GM12864 (cell line): ENCODE measurements around the gene DDX60.

Experiments
- DNase-seq: peaks from one replicate; pipeline ENCODE4 v3.0.0-alpha.2; 2011; ENCODE audit warnings: low read depth
- H3K4me3 ChIP-seq: 2 replicates; pipeline ENCODE4 v1.5.1; 2011; ENCODE audit warnings: mild to moderate bottlenecking, low read depth, low read length, control low read depth
- CTCF ChIP-seq: IDR thresholded peaks from 2 replicates; pipeline ENCODE4 v1.5.1; 2011; ENCODE audit warnings: low read depth, mild to moderate bottlenecking, moderate library complexity, low read length, control low read depth, inconsistent platforms; ENCODE audit errors: missing control alignments

DDX60 gene

GRCh38 chr4:168272488-168272887 lies 46.1 kb downstream of the DDX60 start:
- no peak overlapping the region for H3K4me3 ChIP-seq
- no peak for TF ChIP-seq CTCF
- DNase-seq: no peak

DNA sequence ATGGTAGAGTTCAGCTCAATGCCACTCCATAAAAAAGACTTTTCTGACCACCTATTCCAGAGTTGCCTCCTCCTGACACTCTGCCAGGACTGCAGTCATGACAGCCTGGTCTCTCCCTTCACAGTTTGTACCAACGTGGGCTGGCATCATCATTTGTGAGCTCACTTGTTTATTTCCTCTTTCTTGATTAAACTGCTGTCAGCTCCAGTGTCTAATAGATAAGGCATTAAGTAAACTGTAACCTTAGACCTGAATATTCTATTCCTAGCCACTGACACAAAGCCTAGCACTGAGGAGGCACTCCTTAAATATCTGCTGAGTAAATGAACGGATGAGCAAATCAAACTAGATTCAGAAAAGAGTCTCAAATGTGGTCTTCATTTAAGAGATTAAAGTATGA lies 48.7 kb downstream of the DDX60 start:
- TF ChIP-seq CTCF: no peak
- no peak overlapping the region for H3K4me3 ChIP-seq
- no peak for DNase-seq

DNA sequence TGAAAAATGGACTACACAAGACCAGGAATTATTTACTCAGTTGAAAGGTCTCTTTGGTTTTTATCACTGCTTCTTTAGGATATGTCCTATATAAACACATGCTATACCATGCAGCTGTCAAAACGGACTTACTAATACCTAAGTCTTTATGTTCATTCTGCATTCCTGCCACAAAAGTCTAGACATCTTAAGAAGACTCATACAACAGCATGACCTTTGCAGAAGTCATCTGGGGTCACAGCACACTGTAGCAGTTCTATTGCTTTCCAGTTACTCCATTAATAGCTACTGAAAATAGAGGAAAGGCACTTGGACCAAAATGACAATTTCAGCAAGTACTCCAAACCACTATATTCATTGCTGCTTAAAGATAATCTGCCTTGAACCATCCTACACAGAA lies 53.2 kb downstream of the DDX60 start:
- TF ChIP-seq CTCF: no peak
- no peak for DNase-seq
- H3K4me3 ChIP-seq: no peak overlapping the region

DNA sequence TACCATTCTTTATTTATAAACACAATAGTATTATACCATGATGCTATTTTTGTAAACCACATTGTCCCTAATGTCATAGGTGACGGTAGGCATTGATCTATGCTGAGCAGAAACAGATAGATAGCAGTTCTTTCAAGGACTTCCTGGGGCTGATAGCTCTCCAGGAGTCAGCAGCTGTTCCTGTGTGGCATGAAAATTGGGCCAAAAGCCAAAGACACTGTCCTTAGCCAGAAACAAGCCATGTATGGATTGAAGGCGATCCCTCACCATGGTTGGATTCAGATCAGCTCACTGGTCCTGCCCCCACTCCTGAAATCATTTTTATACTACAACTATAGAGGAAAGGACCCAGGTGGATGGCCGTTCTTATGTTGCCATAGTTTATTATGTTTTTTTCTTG lies 53.6 kb downstream of the DDX60 start:
- H3K4me3 ChIP-seq: no peak overlapping the region
- TF ChIP-seq CTCF: no peak
- DNase-seq: no peak

DNA sequence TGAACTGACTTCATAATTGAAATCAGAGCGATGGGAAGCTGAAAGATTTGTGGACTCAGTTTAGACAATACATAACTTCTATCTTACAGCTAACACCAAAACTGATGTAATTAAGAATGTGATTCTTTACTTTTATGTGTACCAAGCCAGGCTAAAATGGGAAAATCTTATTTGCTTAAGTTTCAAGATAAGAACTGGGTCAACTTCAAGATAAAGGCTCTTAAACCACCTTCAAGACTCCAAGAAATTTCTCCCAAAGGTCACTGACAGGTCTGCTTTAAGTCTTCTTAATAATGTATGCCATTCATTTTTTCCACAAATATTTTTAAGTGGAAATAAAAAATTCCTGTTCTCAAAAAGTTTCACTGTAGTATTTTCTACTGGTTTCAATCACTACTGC lies 55.5 kb downstream of the DDX60 start:
- no peak for TF ChIP-seq CTCF
- DNase-seq: no peak
- H3K4me3 ChIP-seq: no peak overlapping the region

DNA sequence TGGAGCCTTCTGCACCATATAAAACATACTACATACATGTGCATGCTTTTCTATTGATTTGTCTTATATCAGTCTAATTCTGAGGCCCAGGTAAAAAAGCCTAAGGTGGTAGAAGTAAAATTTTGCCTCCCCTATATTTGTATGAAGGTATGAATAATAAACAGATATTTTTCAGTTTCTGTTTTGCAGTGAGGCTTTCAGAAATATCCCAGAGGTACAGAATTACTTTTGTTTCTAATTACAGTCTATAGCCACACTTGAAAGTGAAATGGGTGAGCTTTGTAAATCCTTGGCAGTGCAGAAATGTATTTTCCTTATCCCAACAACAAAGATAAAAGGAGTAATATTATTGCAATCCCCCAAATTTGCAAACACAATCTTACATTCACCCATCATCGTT lies 59.5 kb downstream of the DDX60 start:
- no peak for DNase-seq
- no peak overlapping the region for H3K4me3 ChIP-seq
- no peak for TF ChIP-seq CTCF

- TF ChIP-seq CTCF: no peak
- no peak for DNase-seq
- no peak overlapping the region for H3K4me3 ChIP-seq
These were observed 60.8 kb downstream of the DDX60 start for GRCh38 chr4:168257768-168258167.
